Raji (cell line): ENCODE data around the gene TPST2.

Experiments used
- POLR2A ChIP-seq: IDR thresholded peaks from 2 replicates; pipeline ENCODE4 v1.6.1; 2011; ENCODE audit warnings: low read depth, low read length, control low read depth; ENCODE audit not compliant: insufficient read depth

Gene TPST2

DNA sequence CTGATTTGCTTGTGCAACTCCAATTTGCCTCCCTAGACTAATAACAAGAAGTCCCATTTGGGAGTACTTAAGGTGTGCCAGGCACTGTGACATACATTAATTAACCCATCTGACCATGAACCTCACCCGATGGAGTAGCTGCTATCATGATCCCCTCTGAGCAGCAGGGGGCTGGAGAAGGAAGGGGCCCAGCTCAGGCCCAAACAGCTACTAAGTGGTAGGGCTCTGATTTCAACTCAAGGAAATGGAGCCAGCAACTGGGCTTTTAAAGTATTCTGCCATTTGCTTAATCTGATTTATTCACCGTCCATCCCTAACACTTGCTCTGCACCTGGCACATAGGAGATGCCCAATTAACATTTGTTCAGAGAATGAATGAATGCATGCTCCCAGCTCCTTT is 26.7 kb upstream of the TPST2 start:
- no peak for TF ChIP-seq POLR2A

GRCh38 chr22:26615830-26616435 is 26.0 kb upstream of the TPST2 start:
- no peak for TF ChIP-seq POLR2A

- no peak for TF ChIP-seq POLR2A
Measured at GRCh38 chr22:26615149-26615548, 25.2 kb upstream of the TPST2 start.

DNA sequence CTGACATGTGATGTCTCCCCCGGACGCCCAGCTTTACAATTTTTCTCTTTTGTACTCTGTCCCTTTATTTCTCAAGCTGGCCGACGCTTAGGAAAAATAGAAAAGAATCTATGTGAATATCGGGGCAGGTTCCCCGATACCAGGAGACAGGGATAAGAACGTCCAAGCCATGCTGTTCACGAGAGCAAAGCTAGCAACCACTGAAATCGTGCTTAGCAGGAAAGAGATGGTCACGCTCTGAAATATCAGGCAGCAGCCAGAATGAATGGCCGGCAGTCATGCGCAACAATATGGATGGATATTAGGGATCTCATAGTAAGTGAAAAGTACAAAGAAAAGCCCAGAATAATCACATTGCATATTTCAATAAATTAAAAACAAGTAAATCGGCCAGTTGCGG is 24.4 kb upstream of the TPST2 start:
- TF ChIP-seq POLR2A = no peak

- no peak for TF ChIP-seq POLR2A
Measured at GRCh38 chr22:26612652-26613051, 22.7 kb upstream of the TPST2 start.

DNA sequence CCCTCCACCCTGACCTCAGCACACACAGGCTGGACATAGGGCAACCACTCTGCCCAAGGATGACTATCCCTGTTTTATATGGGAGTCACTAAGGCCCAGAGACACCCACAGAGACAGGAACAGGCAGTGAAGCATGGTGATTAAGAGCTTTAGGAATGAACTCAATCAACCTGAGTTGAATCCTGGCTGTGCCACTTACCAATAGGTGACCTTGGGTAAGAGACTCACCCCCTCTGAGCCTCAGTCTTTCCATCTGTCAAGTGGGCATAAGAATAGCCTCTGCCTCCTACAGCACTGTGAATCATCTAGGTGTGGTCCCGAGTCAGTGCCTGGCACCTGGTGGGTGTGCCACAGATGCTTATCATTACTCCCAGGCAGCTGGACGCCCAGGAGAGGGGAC is 21.1 kb upstream of the TPST2 start:
- TF ChIP-seq POLR2A = no peak

GRCh38 chr22:26610072-26610958 is 20.4 kb upstream of the TPST2 start:
- TF ChIP-seq POLR2A = no peak

GRCh38 chr22:26609287-26609686 is 19.4 kb upstream of the TPST2 start:
- no peak for TF ChIP-seq POLR2A

GRCh38 chr22:26608129-26608528 is 18.2 kb upstream of the TPST2 start:
- no peak for TF ChIP-seq POLR2A

DNA sequence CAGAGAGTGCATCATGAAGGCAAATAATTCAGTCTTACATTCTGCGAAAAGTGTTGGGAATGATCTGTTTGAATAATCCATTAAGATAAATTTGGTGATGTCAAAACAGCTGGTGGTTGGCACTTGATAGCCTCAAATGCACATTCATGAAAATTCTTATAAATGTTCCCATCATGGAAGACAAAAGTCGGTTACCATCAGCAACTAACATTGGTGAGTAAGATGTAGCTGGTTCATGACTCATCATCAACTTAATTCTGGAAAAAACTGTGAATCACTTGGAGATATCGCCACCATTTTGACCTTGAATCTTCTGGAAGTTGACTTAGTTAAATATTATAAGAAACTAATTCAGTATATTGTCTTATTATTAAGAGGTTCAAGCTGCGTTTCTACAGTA is 16.7 kb upstream of the TPST2 start:
- no peak for TF ChIP-seq POLR2A

- no peak for TF ChIP-seq POLR2A
Measured at GRCh38 chr22:26604368-26604767, 14.4 kb upstream of the TPST2 start.

DNA sequence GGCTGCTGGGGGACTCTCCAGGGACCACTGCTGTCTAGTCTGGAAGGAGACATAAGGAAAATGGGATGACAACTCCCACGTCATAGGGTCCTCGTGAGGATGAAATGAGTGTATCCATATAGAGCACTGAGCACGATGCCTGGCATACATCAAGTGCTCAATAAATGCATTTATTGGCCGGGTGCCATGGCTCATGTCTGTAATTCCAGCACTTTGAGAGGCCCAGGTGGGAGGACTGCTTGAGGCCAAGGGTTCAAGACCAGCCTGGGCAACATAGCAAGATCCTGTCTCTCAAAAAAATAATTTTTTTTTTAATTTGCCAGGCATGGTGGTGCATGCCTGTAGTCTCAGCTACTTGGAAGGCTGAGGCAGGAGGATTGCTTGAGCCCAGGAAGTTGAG is 12.2 kb upstream of the TPST2 start:
- TF ChIP-seq POLR2A = no peak

DNA sequence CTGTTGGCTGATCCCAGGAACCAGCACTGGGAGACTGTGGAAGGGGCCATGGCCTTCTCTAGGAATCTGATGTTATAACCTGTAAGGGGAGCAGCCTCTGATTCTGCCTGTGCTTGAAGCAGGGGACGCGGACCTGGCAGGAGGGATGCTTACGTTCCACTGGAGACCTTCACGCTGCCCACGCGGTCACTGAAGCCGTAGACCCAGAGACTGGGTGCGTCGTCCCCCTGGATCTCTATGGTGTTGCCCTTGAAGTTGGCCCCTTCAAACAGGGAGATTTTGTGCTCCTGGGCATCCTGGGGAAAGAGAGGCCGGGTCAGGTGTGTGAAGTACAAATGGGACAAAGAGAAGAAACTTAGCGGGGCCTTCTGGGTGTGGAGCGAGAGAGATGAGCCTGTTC is 11.8 kb upstream of the TPST2 start:
- no peak for TF ChIP-seq POLR2A

DNA sequence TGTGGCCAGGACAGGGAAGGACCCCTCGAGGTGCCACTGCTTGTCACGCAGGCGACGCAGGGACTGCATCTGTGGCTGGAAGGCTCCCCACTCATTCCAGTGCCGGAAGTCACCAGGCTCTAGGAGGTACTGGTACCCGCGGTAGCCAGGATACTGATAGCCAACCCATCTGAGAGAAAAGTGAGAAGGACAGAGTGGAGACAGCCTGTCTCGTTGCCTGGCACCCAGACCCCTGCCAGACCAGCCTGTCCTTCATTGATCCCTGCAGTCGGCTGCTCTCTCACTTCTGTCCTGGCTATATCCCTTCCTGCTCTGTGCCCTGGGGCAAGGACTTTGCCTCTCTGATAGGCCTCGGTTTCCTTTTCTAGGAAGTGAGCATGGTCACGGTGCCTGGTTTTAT is 9.6 kb upstream of the TPST2 start:
- TF ChIP-seq POLR2A = no peak

DNA sequence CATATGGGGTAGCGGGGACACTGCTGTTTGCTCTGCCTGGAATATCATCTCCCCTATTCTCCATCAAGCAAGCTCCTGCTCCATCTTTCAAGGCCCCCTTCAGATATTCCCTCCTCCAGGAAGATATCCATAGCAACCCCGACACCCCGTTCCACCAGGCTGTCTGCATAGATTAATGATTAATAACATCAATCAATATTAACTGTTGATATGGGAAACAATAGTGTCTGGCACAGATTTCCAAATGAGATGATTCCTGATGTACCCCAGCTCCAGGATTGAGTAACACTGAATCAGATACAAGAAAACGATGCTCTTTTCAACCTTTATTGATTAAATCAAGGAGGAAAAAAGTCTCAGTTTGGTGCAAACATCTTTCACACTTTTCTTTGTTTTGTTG is 7.5 kb upstream of the TPST2 start:
- no peak for TF ChIP-seq POLR2A

GRCh38 chr22:26597026-26597425 is 7.1 kb upstream of the TPST2 start:
- TF ChIP-seq POLR2A = no peak
